A549 (cell line): Measurements from ENCODE around the gene THADA. TPM values are rescaled to one million over a fixed set of nuclear protein-coding genes. Genes with fewer than 3 reads are reported as not detected.

Source experiments
- ATAC-seq, 2 experiments: fragments of 200-7000 bp in 1 of 2; fragments of >200 bp in 1 of 2; cut with Nextera tagmentation in 1 of 2; cut with Tn5 transposase in 1 of 2; 3 replicates each; pipeline versions ENCODE4 v1.8.0 to v1.9.1; 2018 to 2020; ENCODE audit warnings: mild to moderate bottlenecking in 1 of 2, moderate library complexity in 1 of 2
- CTCF ChIA-PET: fragments of 300-600 bp; sonication (Branson Sonifier 250); formaldehyde crosslinking; extraction: SDS; loops from one replicate; lab custom pipeline; 2021; ENCODE audit warnings: antibody characterized with exemption, inconsistent platforms; lab: Yijun Ruan, JAX
- POLR2A ChIA-PET: fragments of 350-600 bp; formaldehyde crosslinking; extraction: SDS; loops from one replicate; lab custom pipeline; 2021; ENCODE audit warnings: antibody characterized with exemption, inconsistent platforms; lab: Yijun Ruan, JAX
- DNase-seq, 2 experiments: peaks; one replicate each; pipeline versions ENCODE4 v3.0.0 to v3.0.0-alpha.2; 2011 to 2016; ENCODE audit warnings: low read depth in 1 of 2, low spot score in 1 of 2
- FAIRE-seq: peaks from 2 replicates; lab custom pipeline; 2011; peaks lifted over from hg19 to GRCh38; lab: Jason Lieb, UNC
- H3K27ac ChIP-seq, 2 experiments: fragments of >200 bp; sonication (Bioruptor Twin); formaldehyde crosslinking; 3 replicates each; pipeline ENCODE4 v1.5.1; 2016 to 2017
- H3K4me1 ChIP-seq: fragments of >200 bp; sonication (Bioruptor Twin); formaldehyde crosslinking; 3 replicates; pipeline ENCODE4 v1.6.1; 2016
- H3K4me2 ChIP-seq: fragments of >200 bp; sonication (Bioruptor Twin); formaldehyde crosslinking; 3 replicates; pipeline ENCODE4 v1.6.1; 2016
- H3K4me3 ChIP-seq: fragments of >200 bp; sonication (Bioruptor Twin); formaldehyde crosslinking; 3 replicates; pipeline ENCODE4 v1.5.1; 2016
- H3K9me3 ChIP-seq: fragments of >200 bp; sonication (Bioruptor Twin); formaldehyde crosslinking; 3 replicates; pipeline ENCODE4 v1.6.1; 2016
- BHLHE40 ChIP-seq: IDR thresholded peaks from 2 replicates; pipeline ENCODE4 v1.6.1; 2012; ENCODE audit warnings: low read depth, low read length, inconsistent platforms
- CEBPB ChIP-seq, 2 experiments: fragments of >200 bp in 1 of 2; sonication (Bioruptor Twin) in 1 of 2; formaldehyde crosslinking in 1 of 2; IDR thresholded peaks; 2 replicates each; pipeline ENCODE4 v1.6.1; 2012 to 2016
- CHD4 ChIP-seq: fragments of 200-600 bp; sonication (generic); IDR thresholded peaks from 2 replicates; pipeline ENCODE4 v1.6.1; 2016; ENCODE audit warnings: antibody characterized with exemption, mild to moderate bottlenecking, borderline replicate concordance
- ESRRA ChIP-seq: fragments of 150-350 bp; IDR thresholded peaks from 2 replicates; pipeline ENCODE4 v1.6.1; 2014; ENCODE audit warnings: mild to moderate bottlenecking, low read length, borderline replicate concordance
- HEYL ChIP-seq: fragments of 250-450 bp; sonication (Bioruptor Pico); IDR thresholded peaks from 2 replicates; pipeline ENCODE4 v1.8.0; 2021; ENCODE audit warnings: mild to moderate bottlenecking, moderate library complexity
- HOXB13 ChIP-seq: fragments of 250-450 bp; sonication (Bioruptor Pico); IDR thresholded peaks from 2 replicates; pipeline ENCODE4 v1.5.0; 2020; ENCODE audit warnings: low read depth, mild to moderate bottlenecking, moderate library complexity
- JUN ChIP-seq, 2 experiments: fragments of >200 bp; sonication (Bioruptor Twin); formaldehyde crosslinking; IDR thresholded peaks; 2 replicates in 1 of 2; 3 replicates in 1 of 2; pipeline ENCODE4 v1.6.1; 2016 to 2017
- MAFK ChIP-seq: fragments of 450-650 bp; IDR thresholded peaks from 2 replicates; pipeline ENCODE4 v1.6.1; 2014; ENCODE audit not compliant: partially characterized antibody
- NFE2L2 ChIP-seq: fragments of 150-350 bp; conservative IDR thresholded peaks from 2 replicates; pipeline ENCODE4 v1.6.1; 2014; ENCODE audit warnings: low read length
- RAD21 ChIP-seq, 2 experiments: fragments of >200 bp in 1 of 2; sonication (Bioruptor Twin) in 1 of 2; formaldehyde crosslinking in 1 of 2; IDR thresholded peaks in 1 of 2; conservative IDR thresholded peaks in 1 of 2; 2 replicates in 1 of 2; 3 replicates in 1 of 2; pipeline ENCODE4 v1.6.1; 2012 to 2018; ENCODE audit warnings: inconsistent platforms in 1 of 2
- RCOR1 ChIP-seq: fragments of 150-350 bp; IDR thresholded peaks from 2 replicates; pipeline ENCODE4 v1.6.1; 2014; ENCODE audit warnings: antibody characterized with exemption, low read length, low read depth
- RNF2 ChIP-seq: fragments of 200-600 bp; sonication (generic); IDR thresholded peaks from 2 replicates; pipeline ENCODE4 v1.6.1; 2016; ENCODE audit warnings: low read depth, mild to moderate bottlenecking, antibody characterized with exemption, moderate library complexity, borderline replicate concordance
- SREBF2 ChIP-seq: fragments of 450-650 bp; IDR thresholded peaks from 2 replicates; pipeline ENCODE4 v1.6.1; 2014; ENCODE audit warnings: mild to moderate bottlenecking, moderate library complexity
- ZFP36 ChIP-seq: fragments of 450-650 bp; IDR thresholded peaks from 2 replicates; pipeline ENCODE4 v1.6.1; 2014; ENCODE audit warnings: borderline replicate concordance; ENCODE audit not compliant: partially characterized antibody
- ZNF302 ChIP-seq: fragments of 250-450 bp; sonication (Bioruptor Pico); IDR thresholded peaks from 2 replicates; pipeline ENCODE4 v1.9.0; 2021; ENCODE audit warnings: inconsistent platforms, mild to moderate bottlenecking, moderate library complexity
- WGBS: methylation state at CpG from one replicate; pipeline ENCODE4 v1.1.6; 2017; ENCODE audit errors: missing lambda C conversion rate; 5-methylcytosine and 5-hydroxymethylcytosine counted together
- polyA plus RNA-seq, 4 experiments: library from polyadenylated mRNA; depleted of rRNA in 3 of 4; stranded (reverse); fragments of >200 nt; fragmentation: RNase III in 1 of 4; extraction: RNeasy Plus Mini Kit Qiagen cat#74134 plus additional on column Dnase treatment in 1 of 4; gene quantifications; 2 replicates in 3 of 4; 3 replicates in 1 of 4; pipeline ENCODE4 v1.2.3, GENCODE V29; 2011 to 2017
- TF ChIP-seq, protein P1 (sequence below): fragments of 150-350 bp; IDR thresholded peaks from 2 replicates; pipeline ENCODE4 v1.6.1; 2014; ENCODE audit warnings: low read depth, mild to moderate bottlenecking, low read length
- TF ChIP-seq, protein P2 (sequence below): fragments of 200-600 bp; sonication (generic); IDR thresholded peaks from 2 replicates; pipeline ENCODE4 v1.6.1; 2016; ENCODE audit warnings: antibody characterized with exemption, mild to moderate bottlenecking, moderate library complexity
- TF ChIP-seq, protein P3 (sequence below): fragments of 250-450 bp; sonication (Bioruptor Pico); IDR thresholded peaks from 2 replicates; pipeline ENCODE4 v1.5.0; 2021; ENCODE audit warnings: mild to moderate bottlenecking, moderate library complexity, borderline replicate concordance
- TF ChIP-seq, protein P4 (sequence below): fragments of >200 bp; sonication (Bioruptor Twin); formaldehyde crosslinking; IDR thresholded peaks from 3 replicates; pipeline ENCODE4 v1.6.1; 2016
- TF ChIP-seq, protein P5 (sequence below): fragments of 250-450 bp; sonication (Bioruptor Pico); IDR thresholded peaks from 2 replicates; pipeline ENCODE4 v1.5.0; 2020; ENCODE audit warnings: low read depth, mild to moderate bottlenecking, moderate library complexity
- TF ChIP-seq, protein P6 (sequence below): fragments of 450-650 bp; IDR thresholded peaks from 2 replicates; pipeline ENCODE4 v1.6.1; 2014; ENCODE audit warnings: antibody characterized with exemption

Gene THADA
- polyA plus RNA-seq, 2 of the 4 experiments (the other 2 are of a cell fraction) = 21.8 to 37.9 TPM

DNA sequence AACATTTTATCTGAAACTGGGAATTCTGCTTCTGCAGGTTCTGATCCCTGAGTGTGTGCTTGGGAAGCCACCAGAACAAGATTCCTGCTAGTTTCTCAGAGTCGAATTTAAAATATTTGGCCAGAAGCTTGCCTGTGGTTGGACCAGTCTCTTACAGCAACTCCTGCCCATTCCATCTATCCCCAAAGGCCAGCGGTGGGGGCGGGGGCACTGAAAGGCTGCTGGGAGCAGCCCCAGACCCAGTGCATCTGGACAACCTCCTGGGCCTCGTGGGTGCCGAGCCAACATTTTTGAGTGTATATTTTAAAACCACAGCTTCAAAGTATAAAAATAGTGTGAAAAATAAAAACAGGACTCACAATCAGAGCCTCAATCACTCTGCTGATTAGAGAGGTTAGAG lies 330.8 kb downstream of the THADA start:
- Histone ChIP-seq H3K27ac (no peak overlapping the region), H3K4me1 (peaks cover 1% of the 10 kb centered on the region; the same call in 1 of the 3 replicates), H3K4me2 (no peak overlapping the region), H3K9me3 (no peaks in the 10 kb centered on the region), H3K4me3 (no peak overlapping the region)
- TF ChIP-seq HEYL (CRISPR knock-in tag) (no peak), RNF2 (no peak), CEBPB (IDR thresholded peaks at IDR 0.05) (no peak), ESRRA (no peak), JUN (IDR thresholded peaks at IDR 0.05) (no peak), CHD4 (no peak), ZFP36 (no peak)
- TF ChIP-seq, protein P1, sequence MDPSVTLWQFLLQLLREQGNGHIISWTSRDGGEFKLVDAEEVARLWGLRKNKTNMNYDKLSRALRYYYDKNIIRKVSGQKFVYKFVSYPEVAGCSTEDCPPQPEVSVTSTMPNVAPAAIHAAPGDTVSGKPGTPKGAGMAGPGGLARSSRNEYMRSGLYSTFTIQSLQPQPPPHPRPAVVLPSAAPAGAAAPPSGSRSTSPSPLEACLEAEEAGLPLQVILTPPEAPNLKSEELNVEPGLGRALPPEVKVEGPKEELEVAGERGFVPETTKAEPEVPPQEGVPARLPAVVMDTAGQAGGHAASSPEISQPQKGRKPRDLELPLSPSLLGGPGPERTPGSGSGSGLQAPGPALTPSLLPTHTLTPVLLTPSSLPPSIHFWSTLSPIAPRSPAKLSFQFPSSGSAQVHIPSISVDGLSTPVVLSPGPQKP = no peak
- TF ChIP-seq, protein P2, sequence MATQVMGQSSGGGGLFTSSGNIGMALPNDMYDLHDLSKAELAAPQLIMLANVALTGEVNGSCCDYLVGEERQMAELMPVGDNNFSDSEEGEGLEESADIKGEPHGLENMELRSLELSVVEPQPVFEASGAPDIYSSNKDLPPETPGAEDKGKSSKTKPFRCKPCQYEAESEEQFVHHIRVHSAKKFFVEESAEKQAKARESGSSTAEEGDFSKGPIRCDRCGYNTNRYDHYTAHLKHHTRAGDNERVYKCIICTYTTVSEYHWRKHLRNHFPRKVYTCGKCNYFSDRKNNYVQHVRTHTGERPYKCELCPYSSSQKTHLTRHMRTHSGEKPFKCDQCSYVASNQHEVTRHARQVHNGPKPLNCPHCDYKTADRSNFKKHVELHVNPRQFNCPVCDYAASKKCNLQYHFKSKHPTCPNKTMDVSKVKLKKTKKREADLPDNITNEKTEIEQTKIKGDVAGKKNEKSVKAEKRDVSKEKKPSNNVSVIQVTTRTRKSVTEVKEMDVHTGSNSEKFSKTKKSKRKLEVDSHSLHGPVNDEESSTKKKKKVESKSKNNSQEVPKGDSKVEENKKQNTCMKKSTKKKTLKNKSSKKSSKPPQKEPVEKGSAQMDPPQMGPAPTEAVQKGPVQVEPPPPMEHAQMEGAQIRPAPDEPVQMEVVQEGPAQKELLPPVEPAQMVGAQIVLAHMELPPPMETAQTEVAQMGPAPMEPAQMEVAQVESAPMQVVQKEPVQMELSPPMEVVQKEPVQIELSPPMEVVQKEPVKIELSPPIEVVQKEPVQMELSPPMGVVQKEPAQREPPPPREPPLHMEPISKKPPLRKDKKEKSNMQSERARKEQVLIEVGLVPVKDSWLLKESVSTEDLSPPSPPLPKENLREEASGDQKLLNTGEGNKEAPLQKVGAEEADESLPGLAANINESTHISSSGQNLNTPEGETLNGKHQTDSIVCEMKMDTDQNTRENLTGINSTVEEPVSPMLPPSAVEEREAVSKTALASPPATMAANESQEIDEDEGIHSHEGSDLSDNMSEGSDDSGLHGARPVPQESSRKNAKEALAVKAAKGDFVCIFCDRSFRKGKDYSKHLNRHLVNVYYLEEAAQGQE = no peak
- FAIRE-seq = no peak
- ATAC-seq = no peak
- ChIA-PET CTCF (interaction anchor here (2.5 kb wide), 1 partner anchor 219 kb away, joined by 10 read pairs; no protein-coding TSS in a partner anchor), POLR2A (no interaction called here)
- no peak for DNase-seq
- 95% methylated on average over 5 of the region's 5 CpGs for WGBS

DNA sequence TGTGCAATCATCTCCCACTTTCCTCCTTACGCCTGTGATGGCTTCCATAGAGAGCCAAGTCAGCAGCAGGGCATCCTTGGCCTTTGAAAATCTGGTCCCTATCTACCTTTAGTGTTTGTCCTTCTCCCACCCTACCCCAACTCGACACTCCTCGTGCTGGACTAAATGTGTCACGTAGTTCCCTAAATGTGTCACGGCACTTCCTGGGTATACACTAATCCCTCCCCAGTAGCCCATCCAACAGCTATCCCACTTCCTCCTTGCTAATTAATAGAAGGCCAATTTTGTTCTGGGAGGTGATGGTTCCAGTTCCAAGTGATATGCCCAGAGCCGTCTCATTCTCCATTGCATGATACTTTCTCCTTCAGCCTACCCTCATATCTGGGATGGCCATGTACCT lies 332.9 kb downstream of the THADA start:
- ChIA-PET POLR2A (no interaction called here), CTCF (interaction anchor here (1.0 to 2.5 kb wide), 2 partner anchors 34 to 221 kb away, joined by 4 to 10 read pairs; no protein-coding TSS in a partner anchor)
- no peak for DNase-seq
- ATAC-seq = no peak
- Histone ChIP-seq H3K27ac (no peak overlapping the region), H3K4me3 (no peak overlapping the region), H3K4me1 (no peaks in the 10 kb centered on the region), H3K4me2 (no peak overlapping the region), H3K9me3 (no peaks in the 10 kb centered on the region)
- TF ChIP-seq, protein P3, sequence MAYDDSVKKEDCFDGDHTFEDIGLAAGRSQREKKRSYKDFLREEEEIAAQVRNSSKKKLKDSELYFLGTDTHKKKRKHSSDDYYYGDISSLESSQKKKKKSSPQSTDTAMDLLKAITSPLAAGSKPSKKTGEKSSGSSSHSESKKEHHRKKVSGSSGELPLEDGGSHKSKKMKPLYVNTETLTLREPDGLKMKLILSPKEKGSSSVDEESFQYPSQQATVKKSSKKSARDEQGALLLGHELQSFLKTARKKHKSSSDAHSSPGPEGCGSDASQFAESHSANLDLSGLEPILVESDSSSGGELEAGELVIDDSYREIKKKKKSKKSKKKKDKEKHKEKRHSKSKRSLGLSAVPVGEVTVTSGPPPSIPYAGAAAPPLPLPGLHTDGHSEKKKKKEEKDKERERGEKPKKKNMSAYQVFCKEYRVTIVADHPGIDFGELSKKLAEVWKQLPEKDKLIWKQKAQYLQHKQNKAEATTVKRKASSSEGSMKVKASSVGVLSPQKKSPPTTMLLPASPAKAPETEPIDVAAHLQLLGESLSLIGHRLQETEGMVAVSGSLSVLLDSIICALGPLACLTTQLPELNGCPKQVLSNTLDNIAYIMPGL (CRISPR knock-in tag) = no peak
- TF ChIP-seq MAFK (no peak), RAD21 (conservative IDR thresholded peaks at IDR 0.05 in 1 of 2, IDR thresholded peaks at IDR 0.05 in 1 of 2) (no peak), RCOR1 (no peak), HOXB13 (no peak)
- 95% methylated on average over 6 of the region's 6 CpGs for WGBS
- no peak for FAIRE-seq

DNA sequence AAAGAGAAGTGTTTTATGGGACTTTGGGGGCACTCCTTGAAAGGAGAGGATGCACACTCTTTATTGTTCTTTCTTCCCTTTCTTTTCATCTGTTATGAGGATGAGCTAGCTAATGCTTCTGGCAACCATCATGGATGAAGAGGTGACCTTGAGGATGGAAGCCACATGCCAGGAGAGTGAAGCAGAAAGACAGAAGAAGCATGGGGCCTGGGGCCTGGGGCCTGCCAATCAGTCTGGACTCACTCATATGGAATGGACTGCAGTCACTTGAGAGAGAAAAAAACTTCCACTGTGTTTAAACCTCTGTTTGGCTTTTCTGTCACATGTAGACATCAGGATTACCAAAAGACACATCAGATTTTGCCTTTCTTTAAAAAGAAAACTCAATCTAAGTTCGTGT lies 333.6 kb downstream of the THADA start:
- H3K4me3 ChIP-seq = no peak overlapping the region
- FAIRE-seq (no peak), ATAC-seq (no peak), DNase-seq (no peak)
- H3K9me3 ChIP-seq = no peaks in the 10 kb centered on the region
- WGBS = 60% methylated on average over 1 of the region's 1 CpG
- ChIA-PET POLR2A (no interaction called here), CTCF (interaction anchor here (0.9 to 1.0 kb wide), 2 partner anchors 15 to 35 kb away, joined by 3 read pairs; no protein-coding TSS in a partner anchor)
- TF ChIP-seq HOXB13 = no peak
- TF ChIP-seq, protein P4, sequence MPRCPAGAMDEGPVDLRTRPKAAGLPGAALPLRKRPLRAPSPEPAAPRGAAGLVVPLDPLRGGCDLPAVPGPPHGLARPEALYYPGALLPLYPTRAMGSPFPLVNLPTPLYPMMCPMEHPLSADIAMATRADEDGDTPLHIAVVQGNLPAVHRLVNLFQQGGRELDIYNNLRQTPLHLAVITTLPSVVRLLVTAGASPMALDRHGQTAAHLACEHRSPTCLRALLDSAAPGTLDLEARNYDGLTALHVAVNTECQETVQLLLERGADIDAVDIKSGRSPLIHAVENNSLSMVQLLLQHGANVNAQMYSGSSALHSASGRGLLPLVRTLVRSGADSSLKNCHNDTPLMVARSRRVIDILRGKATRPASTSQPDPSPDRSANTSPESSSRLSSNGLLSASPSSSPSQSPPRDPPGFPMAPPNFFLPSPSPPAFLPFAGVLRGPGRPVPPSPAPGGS = no peak
- TF ChIP-seq BHLHE40 = no peak
- no peak for TF ChIP-seq NFE2L2
- TF ChIP-seq, protein P5, sequence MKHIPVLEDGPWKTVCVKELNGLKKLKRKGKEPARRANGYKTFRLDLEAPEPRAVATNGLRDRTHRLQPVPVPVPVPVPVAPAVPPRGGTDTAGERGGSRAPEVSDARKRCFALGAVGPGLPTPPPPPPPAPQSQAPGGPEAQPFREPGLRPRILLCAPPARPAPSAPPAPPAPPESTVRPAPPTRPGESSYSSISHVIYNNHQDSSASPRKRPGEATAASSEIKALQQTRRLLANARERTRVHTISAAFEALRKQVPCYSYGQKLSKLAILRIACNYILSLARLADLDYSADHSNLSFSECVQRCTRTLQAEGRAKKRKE (CRISPR knock-in tag) = no peak
- TF ChIP-seq SREBF2 = no peak
- TF ChIP-seq JUN (IDR thresholded peaks at IDR 0.05) = no peak
- no peak for TF ChIP-seq ZNF302 (CRISPR knock-in tag)
- TF ChIP-seq, protein P6, sequence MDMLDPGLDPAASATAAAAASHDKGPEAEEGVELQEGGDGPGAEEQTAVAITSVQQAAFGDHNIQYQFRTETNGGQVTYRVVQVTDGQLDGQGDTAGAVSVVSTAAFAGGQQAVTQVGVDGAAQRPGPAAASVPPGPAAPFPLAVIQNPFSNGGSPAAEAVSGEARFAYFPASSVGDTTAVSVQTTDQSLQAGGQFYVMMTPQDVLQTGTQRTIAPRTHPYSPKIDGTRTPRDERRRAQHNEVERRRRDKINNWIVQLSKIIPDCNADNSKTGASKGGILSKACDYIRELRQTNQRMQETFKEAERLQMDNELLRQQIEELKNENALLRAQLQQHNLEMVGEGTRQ = no peak
- TF ChIP-seq CHD4 = no peak
- H3K4me1 ChIP-seq = no peaks in the 10 kb centered on the region
- H3K4me2 ChIP-seq = no peak overlapping the region
- no peak overlapping the region for H3K27ac ChIP-seq
